ENCODE measurements around the gene ZFHX3. TPM values are rescaled to one million over a fixed set of nuclear protein-coding genes. Genes with fewer than 3 reads are reported as not detected.

Gene ZFHX3
- total RNA-seq, 4 donors from 2014 or later, result 36.3 to 44.0 (median 38.1) TPM

DNA sequence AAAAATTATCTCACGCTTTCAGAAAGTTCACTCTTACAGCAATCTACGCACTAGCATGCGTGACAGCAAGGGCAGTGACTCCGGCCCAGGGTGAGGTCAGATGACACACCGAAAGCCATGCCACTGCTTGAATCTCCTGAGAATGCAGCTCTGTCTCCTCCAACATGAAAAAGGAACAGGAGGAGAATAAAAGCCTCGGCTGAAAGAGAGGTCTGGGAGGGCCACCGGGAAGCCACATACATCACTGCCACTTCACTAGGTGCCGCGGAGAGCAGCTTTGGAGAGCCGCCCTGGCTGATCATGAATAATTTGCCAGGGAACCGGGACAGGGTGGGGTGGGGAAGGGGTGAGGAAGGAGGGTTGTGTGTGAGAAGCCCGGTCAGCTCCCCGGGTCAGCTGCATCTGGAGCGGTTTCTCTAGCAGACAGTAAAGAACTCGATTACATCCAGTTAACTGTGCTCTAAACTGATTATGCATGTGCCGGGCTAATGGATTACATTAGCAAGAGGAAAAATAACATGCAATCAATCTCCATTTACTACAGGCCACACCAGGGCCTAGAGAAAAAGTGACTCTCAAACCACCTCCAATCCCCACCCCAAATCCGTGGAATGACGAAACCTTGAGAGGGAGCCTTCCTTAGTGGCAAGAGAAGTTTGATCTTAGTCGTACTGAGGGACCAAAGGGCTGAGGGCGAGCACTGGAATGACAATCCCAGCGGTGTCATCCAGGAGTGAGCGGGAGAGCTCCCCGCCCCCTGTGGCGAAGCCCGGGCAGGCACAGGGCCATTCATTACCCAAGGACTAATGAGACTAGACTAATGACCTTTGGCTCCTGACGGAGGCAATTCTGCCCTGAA, 100.3 kb downstream of the ZFHX3 start:
- TF ChIP-seq POLR2A (IDR thresholded peaks at IDR 0.05), result no peak
- TF ChIP-seq, protein P1, sequence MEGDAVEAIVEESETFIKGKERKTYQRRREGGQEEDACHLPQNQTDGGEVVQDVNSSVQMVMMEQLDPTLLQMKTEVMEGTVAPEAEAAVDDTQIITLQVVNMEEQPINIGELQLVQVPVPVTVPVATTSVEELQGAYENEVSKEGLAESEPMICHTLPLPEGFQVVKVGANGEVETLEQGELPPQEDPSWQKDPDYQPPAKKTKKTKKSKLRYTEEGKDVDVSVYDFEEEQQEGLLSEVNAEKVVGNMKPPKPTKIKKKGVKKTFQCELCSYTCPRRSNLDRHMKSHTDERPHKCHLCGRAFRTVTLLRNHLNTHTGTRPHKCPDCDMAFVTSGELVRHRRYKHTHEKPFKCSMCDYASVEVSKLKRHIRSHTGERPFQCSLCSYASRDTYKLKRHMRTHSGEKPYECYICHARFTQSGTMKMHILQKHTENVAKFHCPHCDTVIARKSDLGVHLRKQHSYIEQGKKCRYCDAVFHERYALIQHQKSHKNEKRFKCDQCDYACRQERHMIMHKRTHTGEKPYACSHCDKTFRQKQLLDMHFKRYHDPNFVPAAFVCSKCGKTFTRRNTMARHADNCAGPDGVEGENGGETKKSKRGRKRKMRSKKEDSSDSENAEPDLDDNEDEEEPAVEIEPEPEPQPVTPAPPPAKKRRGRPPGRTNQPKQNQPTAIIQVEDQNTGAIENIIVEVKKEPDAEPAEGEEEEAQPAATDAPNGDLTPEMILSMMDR (IDR thresholded peaks at IDR 0.05), result no peak
- no peak for TF ChIP-seq EP300 (IDR thresholded peaks at IDR 0.05)
- WGBS, 2 donors, result 66 to 67% methylated on average over 26 of the region's 26 CpGs
- Histone ChIP-seq H3K36me3 (peaks cover 0 to 36% (median 0%) of the 10 kb centered on the region in 3 donors), H3K27me3 (no peaks in the 10 kb centered on the region), H3K4me3 (no peak overlapping the region), H3K27ac (peak overlapping the region in 2 of 4 donors; percentile 72 to 74), H3K9me3 (no peaks in the 10 kb centered on the region), H3K4me1 (peaks cover 0 to 30% (median 12%) of the 10 kb centered on the region in 4 donors)
- DNase-seq (ENCODE audit: low spot score in 2 of 2), result no peak

DNA sequence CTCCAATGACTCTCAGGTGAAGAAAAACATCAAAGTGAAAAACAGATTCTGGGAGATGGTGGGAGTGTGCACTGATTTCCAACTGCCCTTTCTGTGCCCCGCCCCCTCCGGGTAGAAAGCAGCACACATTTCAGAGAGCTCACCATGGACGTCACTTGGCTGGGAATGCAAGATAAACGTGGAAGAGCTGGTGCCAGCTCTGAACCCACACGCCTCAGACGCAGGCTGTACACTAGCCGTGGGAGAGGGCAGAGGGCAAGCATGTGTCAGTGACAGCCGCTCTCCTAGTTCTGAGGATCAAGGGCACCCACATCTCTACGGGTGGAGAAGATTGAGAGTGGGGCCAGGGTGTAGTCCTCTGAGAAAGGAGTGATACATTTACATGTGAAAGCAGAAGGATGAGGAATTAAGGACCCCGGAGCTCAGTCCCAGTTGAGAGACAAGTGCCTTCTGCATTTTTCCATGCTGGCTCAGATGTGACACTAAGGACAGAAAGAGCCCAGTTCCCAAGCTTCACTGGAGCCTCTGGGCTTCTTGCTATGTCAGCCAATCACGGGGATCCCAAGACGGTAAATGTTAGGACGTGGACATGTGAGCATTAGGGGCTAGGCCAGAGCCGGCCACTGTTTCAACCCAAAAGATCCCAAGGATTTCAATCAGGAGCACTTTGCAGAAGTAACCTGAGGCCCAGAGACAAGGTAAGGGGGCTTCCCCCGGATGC, 101.3 kb downstream of the ZFHX3 start:
- Histone ChIP-seq H3K4me1 (peaks cover 0 to 23% (median 12%) of the 10 kb centered on the region in 4 donors), H3K36me3 (peaks cover 0 to 36% (median 0%) of the 10 kb centered on the region in 3 donors), H3K9me3 (no peaks in the 10 kb centered on the region), H3K4me3 (no peak overlapping the region), H3K27me3 (no peaks in the 10 kb centered on the region), H3K27ac (peak overlapping the region in 3 of 4 donors; percentile 38 to 74 (median 72))
- DNase-seq (ENCODE audit: low spot score in 2 of 2), result no peak
- no peak for TF ChIP-seq POLR2A (IDR thresholded peaks at IDR 0.05)
- peak; percentile 41 to 68 for TF ChIP-seq EP300 (IDR thresholded peaks at IDR 0.05)
- WGBS, 2 donors, result 53 to 58% methylated on average over 15 of the region's 15 CpGs

DNA sequence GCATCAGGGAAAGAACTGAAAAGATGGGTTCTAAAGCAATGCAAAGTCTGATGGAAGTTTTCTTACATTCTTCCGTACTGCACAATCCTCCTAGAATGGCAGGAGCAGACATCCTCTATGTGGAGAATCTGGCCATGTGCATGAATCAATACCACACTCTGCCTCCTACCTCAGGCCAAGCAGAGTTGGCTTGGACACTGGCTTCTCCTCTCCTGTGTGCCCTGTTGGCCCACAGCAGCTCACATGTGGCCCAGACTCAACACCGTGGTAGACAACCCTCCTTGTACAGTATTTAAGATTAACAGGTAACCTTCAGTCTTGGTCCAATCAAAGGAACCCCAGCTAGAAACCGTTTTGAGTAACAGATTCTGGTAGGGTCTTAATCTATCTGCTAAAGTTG, 101.9 kb downstream of the ZFHX3 start:
- Histone ChIP-seq H3K9me3 (no peaks in the 10 kb centered on the region), H3K27ac (peak overlapping the region in 2 of 4 donors; percentile 30 to 74), H3K4me1 (peaks cover 0 to 23% (median 12%) of the 10 kb centered on the region in 4 donors), H3K36me3 (peaks cover 0 to 35% (median 0%) of the 10 kb centered on the region in 3 donors), H3K4me3 (no peak overlapping the region), H3K27me3 (no peaks in the 10 kb centered on the region)
- no peak for DNase-seq (ENCODE audit: low spot score in 2 of 2)
- WGBS, 2 donors, result 85 to 90% methylated on average over 3 of the region's 3 CpGs
- TF ChIP-seq POLR2A (IDR thresholded peaks at IDR 0.05), result no peak

DNA sequence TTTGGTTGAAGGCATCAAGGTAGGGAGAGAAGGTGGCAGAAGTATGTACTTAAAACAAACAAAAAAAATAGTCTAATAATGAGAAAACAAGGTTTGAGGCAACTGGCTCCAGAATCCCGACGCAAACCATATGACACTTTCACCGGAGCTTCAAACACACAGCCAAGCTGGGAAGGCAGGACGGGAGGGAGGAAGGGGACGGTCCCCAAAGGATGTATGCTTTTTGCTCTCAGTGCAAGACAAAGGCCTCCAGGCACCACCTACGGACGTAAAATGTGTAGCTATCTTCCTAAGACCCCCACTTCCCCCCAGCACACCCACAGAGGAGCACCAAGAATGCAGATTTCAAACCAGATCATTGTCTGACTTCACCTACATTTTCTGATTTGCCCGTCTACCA, 102.3 kb downstream of the ZFHX3 start:
- TF ChIP-seq, protein P1 (IDR thresholded peaks at IDR 0.05), result no peak
- no peak for TF ChIP-seq POLR2A (IDR thresholded peaks at IDR 0.05)
- TF ChIP-seq EP300 (IDR thresholded peaks at IDR 0.05), result no peak
- Histone ChIP-seq H3K4me1 (peaks cover 0 to 25% (median 12%) of the 10 kb centered on the region in 4 donors), H3K4me3 (no peak overlapping the region), H3K36me3 (peaks cover 0 to 31% (median 0%) of the 10 kb centered on the region in 3 donors), H3K9me3 (no peaks in the 10 kb centered on the region), H3K27ac (peak overlapping the region in 1 of 4 donors; percentile 74), H3K27me3 (no peaks in the 10 kb centered on the region)
- no peak for DNase-seq (ENCODE audit: low spot score in 2 of 2)
- 85 to 93% methylated on average over 8 of the region's 8 CpGs for WGBS, 2 donors

DNA sequence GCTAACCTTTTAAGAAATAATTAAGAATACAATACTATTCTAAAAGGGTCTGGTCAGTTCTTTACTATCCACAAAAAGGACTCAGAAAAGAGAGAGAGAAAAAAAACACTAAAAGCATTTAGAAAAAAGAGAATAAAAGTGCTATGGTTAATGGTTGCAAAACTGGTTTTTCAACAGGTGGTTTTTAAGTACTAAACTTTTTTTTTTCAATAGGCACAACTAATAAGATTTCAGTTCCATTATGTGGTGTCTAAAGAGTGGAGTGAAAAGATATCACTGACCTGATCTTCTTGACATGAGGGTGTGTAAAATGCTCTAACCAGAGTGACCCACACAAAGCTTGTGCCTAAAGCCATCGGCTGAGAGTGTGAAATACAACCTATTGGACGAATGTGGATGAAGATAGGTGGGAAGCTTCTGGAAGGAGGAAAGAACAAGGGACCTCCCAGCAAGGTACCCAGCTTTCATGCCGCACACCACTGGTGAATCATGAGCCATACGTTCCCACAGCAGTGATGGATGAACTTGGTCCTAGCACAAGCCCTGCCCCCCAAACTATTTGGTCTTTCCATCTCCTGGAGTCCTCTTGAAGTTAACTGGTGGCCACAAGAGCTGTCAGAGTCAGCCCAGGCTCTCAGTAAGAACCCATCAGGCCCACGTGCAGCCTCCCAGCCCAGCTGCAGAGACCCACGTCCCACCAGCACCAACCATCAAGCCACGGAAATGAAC, 103.0 kb downstream of the ZFHX3 start:
- 73 to 86% methylated on average over 7 of the region's 7 CpGs for WGBS, 2 donors
- no peak for DNase-seq (ENCODE audit: low spot score in 2 of 2)
- Histone ChIP-seq H3K36me3 (peaks cover 0 to 24% (median 0%) of the 10 kb centered on the region in 3 donors), H3K4me1 (peaks cover 0 to 26% (median 12%) of the 10 kb centered on the region in 4 donors), H3K27ac (peak overlapping the region in 1 of 4 donors; percentile 74), H3K27me3 (no peaks in the 10 kb centered on the region), H3K4me3 (no peak overlapping the region), H3K9me3 (no peaks in the 10 kb centered on the region)
- TF ChIP-seq POLR2A (IDR thresholded peaks at IDR 0.05) (no peak), EP300 (IDR thresholded peaks at IDR 0.05) (no peak)
- TF ChIP-seq, protein P1 (IDR thresholded peaks at IDR 0.05), result no peak

Measured in tibial nerve (tissue), 4 donors.